Endothelial cell of umbilical vein (primary cell): Measurements from ENCODE around the gene RAB1A. TPM values are rescaled to one million over a fixed set of nuclear protein-coding genes. Genes with fewer than 3 reads are reported as not detected.

ENCODE experiments used
- BruUV-seq: library from RNA; stranded (reverse); fragments of 400-500 nt; replicated peaks from 2 replicates; lab custom pipeline; 2021; lab: Mats Ljungman, UMichigan
- CTCF ChIA-PET: fragments of 300-600, 350-600 bp; sonication (Branson Sonifier 250); formaldehyde crosslinking; loops from one replicate; lab custom pipeline; 2021; ENCODE audit warnings: antibody characterized with exemption, inconsistent platforms; lab: Charles Lee
- POLR2A ChIA-PET: fragments of 300-600, 350-600 bp; sonication (Branson Sonifier 250); formaldehyde crosslinking; loops from one replicate; lab custom pipeline; 2021; ENCODE audit warnings: antibody characterized with exemption, inconsistent platforms; lab: Charles Lee
- DNase-seq: peaks from one replicate; pipeline ENCODE4 v3.0.0-alpha.2; 2011; ENCODE audit warnings: low read depth, low spot score
- FAIRE-seq: peaks from 2 replicates; lab custom pipeline; 2011; peaks lifted over from hg19 to GRCh38; lab: Jason Lieb, UNC
- H2AFZ ChIP-seq: 2 replicates; pipeline ENCODE4 v1.6.0; 2012; ENCODE audit warnings: low read depth, low read length, control low read depth, inconsistent platforms
- H3K27ac ChIP-seq: 2 replicates; pipeline ENCODE4 v1.5.1; 2011; ENCODE audit warnings: low read depth, mild to moderate bottlenecking, control low read depth, low read length, moderate library complexity; ENCODE audit not compliant: insufficient read depth
- H3K27me3 ChIP-seq, 2 experiments: 2 replicates each; pipeline versions ENCODE4 v1.6.0 to v1.6.1; 2011; ENCODE audit warnings: low read length in 2 of 2, mixed read lengths in 1 of 2; ENCODE audit not compliant: control insufficient read depth in 2 of 2, insufficient read depth in 2 of 2
- H3K36me3 ChIP-seq, 2 experiments: 2 replicates in 1 of 2; 3 replicates in 1 of 2; pipeline ENCODE4 v1.5.1; 2011; ENCODE audit warnings: low read length in 2 of 2, mild to moderate bottlenecking in 1 of 2, moderate library complexity in 1 of 2; ENCODE audit not compliant: control insufficient read depth in 2 of 2, insufficient read depth in 2 of 2; ENCODE audit errors: extremely low read depth in 1 of 2
- H3K4me1 ChIP-seq: 3 replicates; pipeline ENCODE4 v1.5.1; 2011; ENCODE audit warnings: mild to moderate bottlenecking, low read length; ENCODE audit not compliant: control insufficient read depth, insufficient read depth; ENCODE audit errors: extremely low read depth
- H3K4me2 ChIP-seq: 2 replicates; pipeline ENCODE4 v1.6.1; 2011; ENCODE audit warnings: low read length, control low read depth, mixed read lengths; ENCODE audit not compliant: insufficient read depth
- H3K4me3 ChIP-seq, 3 experiments: fragments of 200-600 bp in 1 of 3; sonication (generic), shearing (Covaris generic) in 1 of 3; replicated peaks in 1 of 3; 2 replicates each; pipeline ENCODE4 v1.5.1; 2011 to 2016; ENCODE audit warnings: control low read depth in 3 of 3, low read length in 3 of 3, mild to moderate bottlenecking in 2 of 3, inconsistent platforms in 1 of 3, low read depth in 1 of 3, moderate library complexity in 1 of 3; ENCODE audit not compliant: insufficient read depth in 1 of 3
- H3K79me2 ChIP-seq: 2 replicates; pipeline ENCODE4 v1.6.0; 2012; ENCODE audit warnings: low read length, inconsistent platforms; ENCODE audit not compliant: control insufficient read depth, insufficient read depth
- H3K9ac ChIP-seq: replicated peaks from 2 replicates; pipeline ENCODE3; 2011; ENCODE audit warnings: low read length, control low read depth; ENCODE audit not compliant: insufficient read depth; ENCODE audit errors: extremely low read depth
- H3K9me1 ChIP-seq: replicated peaks from 3 replicates; pipeline ENCODE4 v1.6.0; 2011; ENCODE audit warnings: mild to moderate bottlenecking, low read length; ENCODE audit not compliant: control insufficient read depth, insufficient read depth; ENCODE audit errors: extremely low read depth
- H3K9me3 ChIP-seq: replicated peaks from 2 replicates; pipeline ENCODE4 v1.5.1; 2012; ENCODE audit warnings: low read length, inconsistent platforms; ENCODE audit not compliant: control insufficient read depth, insufficient read depth
- H4K20me1 ChIP-seq: replicated peaks from 2 replicates; pipeline ENCODE3; 2011; ENCODE audit warnings: mild to moderate bottlenecking, low read length; ENCODE audit not compliant: control insufficient read depth, insufficient read depth; ENCODE audit errors: extremely low read depth
- CTCF ChIP-seq, 2 donors: IDR thresholded peaks; 1 replicate in 1 of 2; 2 replicates in 1 of 2; pipeline ENCODE4 v1.5.1; 2011; ENCODE audit warnings: low read length in 2 of 2, mild to moderate bottlenecking in 2 of 2, moderate library complexity in 2 of 2, control low read depth in 1 of 2, inconsistent platforms in 1 of 2, low read depth in 1 of 2; ENCODE audit not compliant: insufficient read depth in 1 of 2; ENCODE audit errors: extremely low read depth in 1 of 2
- EZH2 ChIP-seq: IDR thresholded peaks from 2 replicates; pipeline ENCODE4 v1.6.1; 2012; ENCODE audit warnings: borderline replicate concordance, low read depth, mild to moderate bottlenecking, moderate library complexity, low read length, inconsistent platforms; ENCODE audit not compliant: severe bottlenecking
- FOS ChIP-seq: IDR thresholded peaks from 2 replicates; pipeline ENCODE4 v1.6.1; 2011; ENCODE audit warnings: mild to moderate bottlenecking, low read length, moderate library complexity, borderline replicate concordance; ENCODE audit not compliant: insufficient read depth
- GATA2 ChIP-seq: IDR thresholded peaks from 2 replicates; pipeline ENCODE4 v1.7.0; 2011; ENCODE audit warnings: low read depth, mild to moderate bottlenecking, moderate library complexity, mixed read lengths, low read length; ENCODE audit not compliant: insufficient read length, insufficient read depth
- JUN ChIP-seq: IDR thresholded peaks from 2 replicates; pipeline ENCODE4 v1.6.1; 2011; ENCODE audit warnings: borderline replicate concordance, low read depth; ENCODE audit not compliant: insufficient read length, insufficient read depth
- MAX ChIP-seq: IDR thresholded peaks from 2 replicates; pipeline ENCODE4 v1.6.1; 2011; ENCODE audit not compliant: insufficient read depth, insufficient read length
- MYC ChIP-seq: IDR thresholded peaks from one replicate; pipeline ENCODE4 v1.6.1; 2011; ENCODE audit warnings: mild to moderate bottlenecking, low read depth, low read length
- POLR2A ChIP-seq: IDR thresholded peaks from 2 replicates; pipeline ENCODE4 v1.6.1; 2012; ENCODE audit warnings: low read depth, mild to moderate bottlenecking, control low read depth, low read length
- POLR2AphosphoS5 ChIP-seq: IDR thresholded peaks from 2 replicates; pipeline ENCODE4 v1.6.1; 2012; ENCODE audit warnings: low read depth, mild to moderate bottlenecking, control low read depth, low read length, moderate library complexity; ENCODE audit not compliant: insufficient read depth
- dilution Hi-C: fragments of 300-500 bp; cut with MboI; formaldehyde crosslinking; loops from one replicate; pipeline ENCODE4 v1.15.0; 2019; ENCODE audit warnings: low sequenced_read_pairs; ENCODE audit not compliant: extremely low pct_ligation_motif_present
- intact Hi-C: fragments of 100-400 bp; cut with micrococcal nuclease; formaldehyde crosslinking; loops from one replicate; pipeline ENCODE4 v1.10.0; 2022
- polyA plus RNA-seq, 4 experiments: library from polyadenylated mRNA; depleted of rRNA in 3 of 4; stranded (reverse) in 3 of 4; unstranded in 1 of 4; fragments of >200 nt; gene quantifications; 2 replicates each; pipeline versions ENCODE4 v1.2.1 to v1.2.3, GENCODE V29; 2011 to 2012; ENCODE audit warnings: missing spikeins in 1 of 4
- total RNA-seq: library from RNA; stranded (reverse); gene quantifications from 2 replicates; pipeline ENCODE4 v1.2.3, GENCODE V29; 2021

RAB1A gene
- total and polyA plus RNA-seq, 2 donors (not counting 3 experiments of a cell fraction or from before 2014, with no cell fraction given) = 121 to 176 TPM

DNA sequence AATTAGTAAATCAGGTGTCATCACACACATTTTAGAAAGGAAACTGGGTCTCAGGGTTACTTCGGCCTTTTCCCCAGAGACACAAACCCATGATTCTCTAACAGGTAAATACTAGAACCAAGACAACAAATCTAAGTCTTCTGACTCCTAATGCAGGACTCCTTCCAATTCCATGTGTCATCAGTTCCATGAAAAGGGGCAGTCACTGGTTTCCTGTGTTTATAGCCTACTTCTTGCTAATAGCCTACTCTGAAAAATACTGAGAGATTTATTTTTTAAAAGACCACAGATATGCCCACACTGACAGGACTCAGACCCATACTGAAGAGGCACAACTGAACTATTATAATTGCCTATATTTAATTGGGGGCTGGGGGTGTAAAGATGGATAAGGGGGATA lies 33.0 kb downstream of the RAB1A start:
- FAIRE-seq (no peak), DNase-seq (peak; percentile 36)
- ChIA-PET CTCF (interaction anchor here (0.7 kb wide), 1 partner anchor 72 kb away, joined by 3 read pairs; no protein-coding TSS in a partner anchor), POLR2A (no interaction called here)
- intact Hi-C loops = no loop called here
- Histone ChIP-seq H3K9me3 (no peaks in the 10 kb centered on the region), H3K27ac (no peak overlapping the region), H3K9me1 (no peaks in the 10 kb centered on the region), H3K4me2 (no peak overlapping the region), H3K9ac (no peak overlapping the region), H3K4me1 (peaks cover 3% of the 10 kb centered on the region), H4K20me1 (peaks cover 9% of the 10 kb centered on the region), H3K79me2 (peaks cover 68% of the 10 kb centered on the region), H3K4me3 (no peak overlapping the region), H3K36me3 (peaks cover 9% of the 10 kb centered on the region in 2 experiments), H3K27me3 (no peaks in the 10 kb centered on the region), H2AFZ (no peak overlapping the region)
- dilution Hi-C loops = no loop called here
- TF ChIP-seq CTCF (IDR thresholded peaks at IDR 0.05; ENCODE audit: extremely low read depth in 1 of 2, insufficient read depth in 1 of 2, low read depth in 1 of 2, low read length in 2 of 2) = no peak
- no peak for TF ChIP-seq EZH2
- TF ChIP-seq MAX = no peak
- no peak for TF ChIP-seq POLR2AphosphoS5
- no peak for TF ChIP-seq JUN
- TF ChIP-seq FOS = no peak
- no peak for TF ChIP-seq GATA2
- TF ChIP-seq POLR2A = no peak
- no peak for TF ChIP-seq MYC
- no TSS peak for BruUV-seq
